ENCODE results near the gene GAL3ST2.
"Not testable (repeated sequence)": the region's sequence is repeated elsewhere in the genome, so short reads cannot be mapped to it uniquely, and the experiment has no call there.

GAL3ST2 gene

GRCh38 chr2:241820625-241821384 lies 44.2 kb downstream of the GAL3ST2 start:
- DNase-seq: no peak

GRCh38 chr2:241821460-241822263 lies 45.0 kb downstream of the GAL3ST2 start:
- no peak for DNase-seq

GRCh38 chr2:241822264-241822623 lies 45.6 kb downstream of the GAL3ST2 start:
- no peak for DNase-seq

- not testable (repeated sequence) for DNase-seq
These were observed 47.2 kb downstream of the GAL3ST2 start for GRCh38 chr2:241823531-241824437.

- no peak for DNase-seq
These were observed 50.8 kb downstream of the GAL3ST2 start for GRCh38 chr2:241827394-241827793.

GRCh38 chr2:241833101-241833663 lies 56.6 kb downstream of the GAL3ST2 start:
- no peak for DNase-seq

GRCh38 chr2:241833756-241834526 lies 57.3 kb downstream of the GAL3ST2 start:
- DNase-seq: not testable (repeated sequence)

GRCh38 chr2:241834527-241835210 lies 58.0 kb downstream of the GAL3ST2 start:
- no peak for DNase-seq

GRCh38 chr2:241835611-241836010 lies 59.0 kb downstream of the GAL3ST2 start:
- DNase-seq: no peak

GRCh38 chr2:241836292-241836691 lies 59.7 kb downstream of the GAL3ST2 start:
- DNase-seq: no peak

- DNase-seq: no peak
These were observed 60.8 kb downstream of the GAL3ST2 start for GRCh38 chr2:241837197-241837965.

GRCh38 chr2:241841181-241842066 lies 64.8 kb downstream of the GAL3ST2 start:
- no peak for DNase-seq

GRCh38 chr2:241842067-241842415 lies 65.4 kb downstream of the GAL3ST2 start:
- no peak for DNase-seq

GRCh38 chr2:241842620-241843211 lies 66.1 kb downstream of the GAL3ST2 start:
- DNase-seq: peak; percentile 68

- no peak for DNase-seq
These were observed 66.9 kb downstream of the GAL3ST2 start for GRCh38 chr2:241843321-241844065.

- DNase-seq: peak; percentile 95
These were observed 67.6 kb downstream of the GAL3ST2 start for GRCh38 chr2:241844066-241844728.

GRCh38 chr2:241844831-241845578 lies 68.4 kb downstream of the GAL3ST2 start:
- DNase-seq: no peak

Data from stimulated activated CD4-positive, alpha-beta T cell treated with anti-CD3 and anti-CD28 coated beads, Interleukin-15, amount 100 ng/mL, for 24 hours (primary cell).